Thymus (tissue), 11 donors: Measurements from ENCODE around the gene WNT7A. TPM values are rescaled to one million over a fixed set of nuclear protein-coding genes. Genes with fewer than 3 reads are reported as not detected.
A peak's percentile ranks its signal among the peaks of the same experiment; 100 is the strongest.

Experiments used
- DNase-seq, 9 donors: peaks; one replicate each; pipeline ENCODE4 v3.0.0-alpha.2; 2013; ENCODE audit warnings: low spot score in 9 of 9, low read depth in 6 of 9, missing footprints in 1 of 9
- H3K27ac ChIP-seq, 2 donors: one replicate each; pipeline ENCODE4 v1.5.1; 2013; ENCODE audit warnings: control low read depth in 1 of 2, low read depth in 1 of 2, low read length in 1 of 2, mild to moderate bottlenecking in 1 of 2, moderate library complexity in 1 of 2
- H3K27me3 ChIP-seq, 2 donors: one replicate each; pipeline ENCODE4 v1.5.1; 2013; ENCODE audit warnings: low read length in 1 of 2; ENCODE audit not compliant: control insufficient read depth in 2 of 2, insufficient read depth in 1 of 2
- H3K36me3 ChIP-seq, 2 donors: one replicate each; pipeline ENCODE4 v1.5.1; 2013; ENCODE audit warnings: low read length in 1 of 2, mild to moderate bottlenecking in 1 of 2, moderate library complexity in 1 of 2; ENCODE audit not compliant: control insufficient read depth in 2 of 2, insufficient read depth in 2 of 2
- H3K4me1 ChIP-seq, 2 donors: one replicate each; pipeline ENCODE4 v1.5.1; 2013; ENCODE audit warnings: low read length in 2 of 2; ENCODE audit not compliant: control insufficient read depth in 2 of 2, insufficient read depth in 2 of 2
- H3K4me3 ChIP-seq, 2 donors: one replicate each; pipeline ENCODE4 v1.5.1; 2013; ENCODE audit warnings: low read length in 2 of 2, control low read depth in 1 of 2, mild to moderate bottlenecking in 1 of 2
- H3K9me3 ChIP-seq, 2 donors: one replicate each; pipeline ENCODE4 v1.5.1; 2013; ENCODE audit warnings: low read length in 1 of 2, mild to moderate bottlenecking in 1 of 2; ENCODE audit not compliant: control insufficient read depth in 2 of 2, insufficient read depth in 1 of 2
- WGBS: extraction: QIAGEN DNeasy Blood & Tissue Kit; methylation state at CpG from one replicate; pipeline ENCODE4 v1.1.7; 2013; 5-methylcytosine and 5-hydroxymethylcytosine counted together
- polyA plus RNA-seq: library from polyadenylated mRNA; stranded (reverse); fragments of 200-250 nt; gene quantifications from one replicate; pipeline ENCODE4 v1.2.3, GENCODE V29; 2013
- total RNA-seq: library from RNA; stranded (reverse); fragments of 120-200 nt; gene quantifications from one replicate; pipeline ENCODE4 v1.2.4, GENCODE V29; 2013
- donor health status: healthy.

Gene WNT7A
- total and polyA plus RNA-seq, 2 donors, result under 0.01 to 0.14 TPM

GRCh38 chr3:13770170-13771169 lies 109.4 kb downstream of the WNT7A start:
- Histone ChIP-seq H3K4me1 (peaks cover 0 to 13% of the 10 kb centered on the region in 2 donors), H3K27me3 (no peaks in the 10 kb centered on the region), H3K4me3 (no peak overlapping the region), H3K36me3 (no peaks in the 10 kb centered on the region), H3K27ac (no peak overlapping the region), H3K9me3 (no peaks in the 10 kb centered on the region)
- DNase-seq, result peak in 2 of 9 donors; percentile 12 to 30
- WGBS, result 68% methylated on average over 9 of the region's 9 CpGs

DNA sequence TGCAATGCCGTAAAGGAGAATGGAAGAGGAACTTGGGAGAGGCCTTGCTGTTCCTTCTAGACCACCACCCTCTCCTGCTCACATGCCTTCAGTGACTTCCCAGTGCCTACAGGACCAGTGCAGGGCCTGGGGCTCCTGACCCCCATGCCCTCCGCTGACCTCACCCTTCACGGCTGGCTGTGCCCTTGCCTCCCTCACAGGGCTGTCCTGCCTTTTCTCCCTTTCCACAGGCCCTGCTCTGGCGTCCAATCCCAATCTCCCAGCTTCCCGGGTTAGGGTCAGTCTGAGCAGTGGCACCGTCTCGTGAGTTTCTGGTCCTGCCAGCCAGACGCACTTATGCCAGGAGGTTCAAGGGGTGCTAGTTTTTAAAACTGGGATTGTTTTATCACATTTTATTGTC lies 110.4 kb downstream of the WNT7A start:
- Histone ChIP-seq H3K4me3 (no peak overlapping the region), H3K27ac (no peak overlapping the region), H3K27me3 (no peaks in the 10 kb centered on the region), H3K4me1 (peaks cover 0 to 13% of the 10 kb centered on the region in 2 donors), H3K36me3 (no peaks in the 10 kb centered on the region), H3K9me3 (no peaks in the 10 kb centered on the region)
- DNase-seq, result no peak
- 97% methylated on average over 8 of the region's 8 CpGs for WGBS

DNA sequence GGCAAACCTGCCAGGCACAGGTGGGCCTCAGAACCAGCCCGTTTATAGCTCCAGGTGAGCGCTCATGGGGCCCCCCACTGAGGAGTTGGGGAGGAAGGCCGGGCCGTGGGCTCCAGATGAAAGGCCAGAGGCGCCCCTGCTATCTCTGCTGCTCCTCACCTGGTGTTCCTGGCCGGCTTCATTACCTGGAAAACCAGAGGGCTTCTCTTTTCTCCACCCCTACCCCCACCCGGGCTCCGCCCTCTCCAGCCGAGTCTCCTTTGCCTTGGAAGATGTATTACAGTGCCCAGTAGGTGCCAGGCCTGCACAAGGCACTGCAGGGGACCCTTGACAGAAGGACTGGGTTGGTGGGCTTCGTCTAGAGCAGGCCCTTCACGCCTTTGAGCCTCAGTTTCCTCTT lies 111.4 kb downstream of the WNT7A start:
- Histone ChIP-seq H3K27ac (no peak overlapping the region), H3K9me3 (no peaks in the 10 kb centered on the region), H3K27me3 (no peaks in the 10 kb centered on the region), H3K36me3 (no peaks in the 10 kb centered on the region), H3K4me3 (no peak overlapping the region), H3K4me1 (peaks cover 0 to 13% of the 10 kb centered on the region in 2 donors)
- DNase-seq, result no peak
- WGBS, result 94% methylated on average over 11 of the region's 11 CpGs

DNA sequence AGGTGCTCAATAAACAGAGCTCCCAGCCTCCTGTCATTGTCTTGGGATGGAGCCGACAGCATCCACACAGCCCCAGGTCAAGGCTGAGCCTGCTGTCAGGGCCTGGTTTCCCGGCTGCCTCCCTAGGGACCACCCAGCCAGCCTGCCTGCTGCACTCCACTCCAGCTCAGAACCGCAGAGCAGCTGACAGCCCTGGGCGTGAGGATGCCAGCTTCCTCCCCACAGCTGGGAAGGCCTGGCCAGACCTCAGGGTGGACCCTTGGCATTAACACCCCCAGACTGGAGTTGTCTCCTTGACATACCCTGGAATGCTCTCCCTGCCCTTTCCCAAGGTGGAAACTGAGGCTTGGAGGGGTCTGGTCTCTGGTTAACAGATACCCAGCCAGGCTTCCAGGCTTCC lies 112.0 kb downstream of the WNT7A start:
- 91% methylated on average over 4 of the region's 4 CpGs for WGBS
- Histone ChIP-seq H3K9me3 (no peaks in the 10 kb centered on the region), H3K4me3 (no peak overlapping the region), H3K27ac (no peak overlapping the region), H3K4me1 (peaks cover 0 to 13% of the 10 kb centered on the region in 2 donors), H3K27me3 (no peaks in the 10 kb centered on the region), H3K36me3 (no peaks in the 10 kb centered on the region)
- DNase-seq, result no peak

DNA sequence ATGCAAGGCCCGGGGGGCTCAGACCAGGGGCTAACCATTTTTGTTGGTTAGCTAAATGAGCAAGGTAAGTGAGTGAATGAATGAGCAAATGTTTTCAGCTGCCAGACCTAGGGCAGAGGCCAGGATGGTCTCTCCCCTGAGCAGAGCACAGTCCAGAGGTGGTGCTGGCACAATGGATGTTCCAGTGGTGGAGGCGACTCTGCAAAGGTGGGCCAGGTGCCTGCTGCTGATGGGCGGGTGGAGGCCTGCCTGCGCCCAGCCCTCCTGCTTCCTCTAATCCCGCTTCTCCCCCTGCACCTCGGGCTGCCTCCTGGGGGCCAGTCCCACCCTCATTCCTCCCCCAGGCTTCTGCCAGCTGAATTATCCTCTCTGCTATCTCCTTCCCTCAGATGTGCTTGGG lies 112.8 kb downstream of the WNT7A start:
- no peak for DNase-seq
- H3K27ac ChIP-seq, result no peak overlapping the region
- WGBS, result 94% methylated on average over 6 of the region's 6 CpGs
- H3K36me3 ChIP-seq, result no peaks in the 10 kb centered on the region
- no peaks in the 10 kb centered on the region for H3K27me3 ChIP-seq
- peaks cover 0 to 13% of the 10 kb centered on the region in 2 donors for H3K4me1 ChIP-seq
- H3K4me3 ChIP-seq, result no peak overlapping the region
- H3K9me3 ChIP-seq, result no peaks in the 10 kb centered on the region

Other genes with a start within 250 kb of the WNT7A start
- gene CHCHD4, start 244.8 kb upstream of the WNT7A start, total RNA-seq, result 14.4 TPM
- gene CHCHD4, start 244.8 kb upstream of the WNT7A start, polyA plus RNA-seq, result 10.8 TPM
- gene TMEM43, start 245.0 kb upstream of the WNT7A start, total RNA-seq, result 29.9 TPM
- gene TMEM43, start 245.0 kb upstream of the WNT7A start, polyA plus RNA-seq, result 50.4 TPM